NCI-H2171 treated with DMSO at 0.1 percent for 48 hours (cell line): ENCODE data around the gene RPTN.

Experiments
- DNase-seq: peaks from one replicate; lab custom pipeline; 2025; lab: John Stamatoyannopoulos, UW

Gene RPTN

GRCh38 chr1:152159144-152159543 lies at the start of gene RPTN:
Gene RPTN (minus strand): TSS chr1:152159228. CDS start chr1:152157889, 1,339 bp downstream.
- no peak for DNase-seq

- DNase-seq = no peak
These were observed 40.0 kb upstream of the RPTN start for GRCh38 chr1:152198982-152199381.

GRCh38 chr1:152197361-152197941 lies 38.4 kb upstream of the RPTN start:
- DNase-seq = no peak

- DNase-seq = no peak
These were observed 32.7 kb upstream of the RPTN start for GRCh38 chr1:152191711-152192110.

GRCh38 chr1:152191260-152191659 lies 32.2 kb upstream of the RPTN start:
- DNase-seq = no peak

- DNase-seq = no peak
These were observed 31.6 kb upstream of the RPTN start for GRCh38 chr1:152190589-152190988.

GRCh38 chr1:152189657-152190442 lies 30.8 kb upstream of the RPTN start:
- peak; percentile 87 for DNase-seq

GRCh38 chr1:152188673-152189591 lies 29.9 kb upstream of the RPTN start:
- peak; percentile 67 for DNase-seq

- DNase-seq = no peak
These were observed 27.7 kb upstream of the RPTN start for GRCh38 chr1:152186556-152187285.

- DNase-seq = peak; percentile 86
These were observed 26.7 kb upstream of the RPTN start for GRCh38 chr1:152185544-152186391.

- DNase-seq = no peak
These were observed 23.9 kb upstream of the RPTN start for GRCh38 chr1:152182944-152183361.

- DNase-seq = no peak
These were observed 23.4 kb upstream of the RPTN start for GRCh38 chr1:152182431-152182830.

GRCh38 chr1:152179566-152179965 lies 20.5 kb upstream of the RPTN start:
- DNase-seq = no peak

GRCh38 chr1:152170287-152170905 lies 11.4 kb upstream of the RPTN start:
- DNase-seq = no peak

GRCh38 chr1:152169366-152170025 lies 10.5 kb upstream of the RPTN start:
- DNase-seq = no peak

GRCh38 chr1:152168535-152168868 lies 9.5 kb upstream of the RPTN start:
- DNase-seq = no peak

GRCh38 chr1:152167835-152168534 lies 9.0 kb upstream of the RPTN start:
- DNase-seq = no peak

- no peak for DNase-seq
These were observed 7.9 kb upstream of the RPTN start for GRCh38 chr1:152166966-152167365.

- no peak for DNase-seq
These were observed 6.5 kb upstream of the RPTN start for GRCh38 chr1:152165286-152166077.
